HG03558 (cell line): ENCODE data around the gene TMEM244.
"Not testable (repeated sequence)": the region's sequence is repeated elsewhere in the genome, so short reads cannot be mapped to it uniquely, and the experiment has no call there.

Source experiments
- ATAC-seq: cut with Tn5 transposase; IDR thresholded peaks from one replicate; pipeline ENCODE4 v1.9.1; 2021; ENCODE audit warnings: moderate number of reproducible peaks; ENCODE audit not compliant: unreplicated experiment; ENCODE audit errors: extremely low read depth

Gene TMEM244

GRCh38 chr6:129860908-129861665, at the start of gene TMEM244:
Gene TMEM244 (minus strand): TSS chr6:129861315. CDS start chr6:129861188, 127 bp downstream.
- no peak for ATAC-seq

DNA sequence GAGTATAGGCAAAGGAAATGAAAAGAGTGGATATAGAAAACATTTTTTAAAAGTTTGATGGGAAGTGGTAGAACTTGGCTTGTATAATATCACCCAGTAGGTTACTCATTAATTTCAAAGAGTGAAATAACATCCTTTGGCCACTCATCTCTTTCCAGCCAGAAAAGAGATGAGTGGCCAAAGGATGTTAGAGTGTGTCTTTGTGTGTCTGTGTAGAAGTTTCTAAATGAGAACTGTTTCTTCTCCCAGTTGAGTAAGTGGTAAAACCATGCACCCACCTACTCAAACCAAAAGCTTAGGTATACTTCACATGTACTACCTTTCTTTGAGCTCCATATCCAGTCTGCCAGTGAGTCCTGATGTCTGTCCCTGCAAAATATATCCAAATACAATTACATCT, 47.7 kb upstream of the TMEM244 start:
- peak; percentile 68 for ATAC-seq

GRCh38 chr6:129908356-129908755, 47.2 kb upstream of the TMEM244 start:
- ATAC-seq = no peak

DNA sequence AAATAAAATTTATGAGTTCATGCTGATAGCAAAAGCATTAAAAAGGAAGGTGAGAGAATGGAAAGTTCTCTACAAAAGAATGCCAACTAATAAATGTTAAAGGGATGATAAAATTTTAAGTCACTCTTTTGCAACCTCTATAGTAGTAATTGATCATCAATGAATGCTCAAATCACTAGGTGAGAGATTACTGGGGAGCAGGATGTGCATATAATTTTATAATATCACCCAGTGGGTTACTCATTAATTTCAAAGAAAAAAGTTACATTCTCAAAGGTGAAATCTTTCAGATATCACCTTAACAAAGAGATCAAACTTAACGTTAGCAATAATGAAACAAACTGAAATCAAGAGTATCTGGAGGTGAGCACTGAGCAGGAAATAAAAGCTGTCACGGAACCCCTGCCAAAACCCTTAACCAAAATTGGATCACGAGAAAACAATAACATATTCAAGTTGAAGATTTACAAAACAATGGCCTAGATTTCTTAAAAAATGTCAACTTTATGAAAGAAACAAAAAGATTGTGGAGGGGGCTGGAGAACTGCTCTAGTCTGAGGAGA, 45.5 kb upstream of the TMEM244 start:
- no peak for ATAC-seq

DNA sequence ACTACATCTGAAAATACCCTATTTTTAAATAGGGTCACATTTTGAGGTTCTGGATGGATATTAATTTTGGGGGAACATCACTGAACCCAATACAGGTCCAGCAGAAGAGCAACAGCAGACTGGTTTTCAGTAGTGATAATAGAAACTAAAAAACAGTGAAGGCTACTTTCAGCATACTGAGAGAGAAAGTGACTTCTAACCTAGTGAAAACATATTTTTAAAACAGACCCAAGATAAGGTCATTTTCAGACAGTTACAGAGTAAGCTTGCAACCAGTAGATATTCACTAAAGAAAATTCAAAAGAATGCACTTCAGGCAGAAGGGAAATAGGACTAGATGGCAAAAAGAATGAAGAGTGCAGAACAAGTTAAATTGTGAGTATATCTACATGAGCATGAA, 42.0 kb upstream of the TMEM244 start:
- no peak for ATAC-seq

- no peak for ATAC-seq
Measured at GRCh38 chr6:129902681-129903080, 41.6 kb upstream of the TMEM244 start.

DNA sequence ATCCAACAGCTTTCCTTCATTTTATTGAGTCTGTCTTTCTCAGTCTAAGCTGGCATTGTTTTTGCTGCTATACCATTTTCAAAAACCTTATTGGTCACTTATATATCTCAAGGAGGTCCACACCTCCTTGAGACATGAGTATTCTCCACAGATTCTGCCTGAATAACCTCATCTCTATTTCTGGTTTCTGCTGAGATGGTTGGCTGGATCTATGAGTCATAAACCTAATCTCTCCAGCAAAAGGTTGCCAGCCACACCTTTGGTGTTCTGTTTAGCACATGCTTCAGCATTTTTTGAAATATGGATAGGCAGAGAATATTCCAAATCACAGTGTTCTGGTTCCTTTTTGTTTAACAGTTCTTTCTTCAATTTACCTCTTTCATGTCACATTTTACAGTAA, 40.8 kb upstream of the TMEM244 start:
- no peak for ATAC-seq

DNA sequence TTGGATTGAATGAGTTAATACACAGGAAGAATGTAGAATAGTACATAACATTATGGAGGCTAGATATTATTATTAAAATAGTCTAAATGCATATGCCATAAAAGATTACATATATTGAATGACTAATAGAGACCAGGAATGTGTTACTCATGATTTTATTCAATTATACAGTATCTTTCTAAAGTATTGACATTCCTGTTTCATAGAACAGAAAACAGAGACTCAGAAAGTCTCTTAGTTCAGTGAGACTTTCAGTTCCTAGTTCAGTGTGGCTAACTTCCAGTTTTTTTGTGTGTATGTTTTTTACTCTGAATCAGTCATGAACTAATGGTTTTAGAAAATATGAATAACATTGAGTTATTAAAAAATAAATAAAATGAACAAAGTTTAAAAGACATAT, 34.6 kb upstream of the TMEM244 start:
- ATAC-seq = peak; percentile 64

DNA sequence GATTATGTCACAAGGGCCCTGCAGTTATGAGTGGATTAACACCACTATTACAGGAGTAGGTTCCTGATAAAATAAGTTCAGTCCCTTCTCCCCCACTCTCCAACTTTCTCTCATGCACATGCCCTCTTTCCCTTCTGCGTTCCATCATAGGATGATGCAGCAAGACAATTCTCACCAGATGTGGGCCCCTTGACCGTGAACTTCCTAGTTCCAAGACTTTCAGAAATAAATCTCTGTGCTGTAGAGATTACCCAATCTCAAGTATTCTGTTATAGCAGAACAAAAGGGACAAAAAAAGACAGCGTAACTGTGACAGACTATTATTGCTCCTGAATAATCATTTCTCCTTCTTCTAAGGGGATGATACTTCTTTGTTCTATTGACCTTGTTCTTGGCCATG, 33.8 kb upstream of the TMEM244 start:
- ATAC-seq = no peak

DNA sequence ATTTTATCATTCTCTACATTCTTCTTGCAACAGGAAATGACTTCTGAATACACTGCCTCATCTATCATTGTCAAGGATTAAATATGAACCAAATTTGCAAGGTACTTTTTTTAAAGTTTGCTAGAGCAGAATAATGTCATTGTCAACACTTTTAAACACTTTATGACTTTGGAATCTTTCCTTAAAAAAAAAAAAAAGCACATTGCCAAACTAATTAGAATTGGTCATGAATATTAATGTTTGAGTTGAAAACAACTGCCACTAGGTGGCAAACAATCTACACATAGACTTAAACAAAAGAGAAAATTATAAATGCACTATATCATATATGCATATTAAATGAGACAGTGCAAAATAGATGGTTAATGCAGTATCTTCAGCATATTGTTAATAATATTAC, 32.5 kb upstream of the TMEM244 start:
- no peak for ATAC-seq

DNA sequence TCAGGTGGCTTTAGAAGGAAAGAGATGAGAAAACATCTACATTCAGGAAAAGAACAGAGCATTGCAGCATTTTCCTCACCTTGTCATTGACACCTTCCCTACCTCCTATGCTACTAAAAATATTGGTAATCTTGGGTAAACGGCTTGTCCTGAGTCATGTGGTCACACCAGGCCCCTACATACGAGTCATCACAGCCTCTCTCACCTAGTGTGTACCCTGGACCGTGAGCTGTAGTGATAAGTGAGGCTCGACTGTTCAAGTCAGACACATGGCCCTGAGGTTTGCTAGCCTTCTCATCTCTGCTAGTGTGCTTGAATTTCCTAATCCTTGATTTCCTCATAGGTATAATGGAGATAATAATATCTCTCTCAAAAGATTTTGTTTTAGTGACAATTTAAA, 29.6 kb upstream of the TMEM244 start:
- no peak for ATAC-seq

DNA sequence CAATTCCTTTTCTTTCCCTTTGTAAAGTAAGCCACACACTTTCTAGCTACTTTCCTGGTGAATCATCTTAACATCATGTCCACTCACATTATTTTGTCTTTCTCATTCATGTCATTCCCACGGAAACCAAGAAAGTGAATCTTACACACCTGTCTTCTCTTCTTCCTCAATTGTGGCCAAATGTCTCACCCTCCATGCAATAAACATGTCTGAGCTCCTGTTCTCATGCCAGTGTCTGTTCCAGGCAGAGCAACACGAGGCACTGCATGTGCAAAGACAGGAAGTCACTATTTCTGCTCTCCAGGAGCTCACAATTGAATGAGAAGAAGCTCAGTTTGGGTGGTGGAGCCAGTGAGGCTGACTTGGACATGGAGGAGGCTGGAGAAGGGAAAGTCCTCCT, 29.0 kb upstream of the TMEM244 start:
- no peak for ATAC-seq

DNA sequence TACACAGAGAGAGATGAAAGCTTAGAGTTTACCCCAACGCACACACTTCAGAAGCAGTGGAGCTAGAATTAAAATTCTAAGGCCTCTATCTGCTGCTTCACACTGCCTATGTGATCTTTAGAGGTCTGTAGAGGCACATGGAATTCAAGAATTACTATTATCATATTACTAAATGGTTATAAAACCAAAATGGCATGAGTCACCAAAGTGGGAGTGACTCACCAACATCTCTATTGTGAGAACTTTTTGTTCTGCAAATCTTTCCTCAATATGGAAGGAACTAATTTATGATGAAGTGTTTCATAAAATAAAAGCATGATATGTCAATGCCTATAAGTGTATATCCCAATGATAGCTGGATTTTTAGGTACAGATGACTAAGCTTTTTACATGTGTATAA, 28.5 kb upstream of the TMEM244 start:
- ATAC-seq = no peak

DNA sequence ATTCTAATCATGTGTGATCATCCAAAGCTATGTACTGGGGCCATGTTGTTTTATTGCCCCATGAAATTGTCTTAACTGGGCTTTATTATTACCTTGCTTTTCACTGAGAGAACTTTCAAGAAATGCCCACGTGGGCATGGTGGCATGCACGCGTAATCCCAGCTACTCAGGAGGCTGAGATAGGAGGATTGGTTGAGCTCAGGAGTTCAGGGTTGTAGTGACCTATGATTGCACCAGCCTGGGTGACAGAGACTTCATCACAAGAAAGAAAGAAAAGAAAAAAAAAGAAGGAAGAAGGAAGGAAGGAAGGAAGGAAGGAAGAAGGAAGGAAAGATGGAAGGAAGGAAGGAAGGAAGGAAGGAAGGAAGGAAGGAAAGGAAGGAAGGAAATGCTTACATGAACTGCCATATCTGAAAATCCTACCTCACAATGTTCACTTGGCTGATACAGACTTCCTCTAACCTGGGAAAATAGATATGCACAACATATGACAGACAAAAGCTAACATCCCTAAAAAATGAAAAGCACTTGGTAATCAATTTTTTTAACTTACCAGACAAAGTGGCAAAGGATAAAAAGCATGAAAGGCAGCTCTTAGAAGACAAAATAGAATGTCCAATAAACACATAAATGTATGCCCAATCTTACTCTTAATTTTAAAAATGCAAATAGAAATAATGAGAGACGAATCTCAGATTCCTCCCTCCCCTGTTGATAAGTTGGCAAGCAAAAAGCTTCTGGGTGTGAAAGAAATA, 25.5 kb upstream of the TMEM244 start:
- ATAC-seq = no peak

DNA sequence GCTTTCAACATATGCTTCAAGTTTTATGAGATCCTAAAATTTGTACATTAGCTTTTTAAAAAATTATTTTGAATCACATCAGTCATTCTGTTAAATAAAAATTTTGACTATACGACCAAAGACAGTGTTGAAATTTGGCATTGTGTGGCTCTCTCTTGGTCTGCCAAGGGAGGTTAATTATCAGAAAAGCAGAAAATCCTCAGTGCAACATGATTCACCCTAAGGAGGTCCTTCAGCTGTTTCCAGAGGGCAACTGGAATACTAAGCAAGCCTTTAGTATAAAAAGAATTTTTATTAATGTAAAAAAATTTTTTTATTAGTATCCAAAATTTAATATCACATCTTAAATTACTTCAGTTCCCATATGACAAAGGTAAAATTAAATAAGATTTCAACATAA, 23.1 kb upstream of the TMEM244 start:
- no peak for ATAC-seq

GRCh38 chr6:129882510-129883023, 21.5 kb upstream of the TMEM244 start:
- ATAC-seq = peak; percentile 72

- not testable (repeated sequence) for ATAC-seq
Measured at GRCh38 chr6:129877894-129878293, 16.8 kb upstream of the TMEM244 start.

DNA sequence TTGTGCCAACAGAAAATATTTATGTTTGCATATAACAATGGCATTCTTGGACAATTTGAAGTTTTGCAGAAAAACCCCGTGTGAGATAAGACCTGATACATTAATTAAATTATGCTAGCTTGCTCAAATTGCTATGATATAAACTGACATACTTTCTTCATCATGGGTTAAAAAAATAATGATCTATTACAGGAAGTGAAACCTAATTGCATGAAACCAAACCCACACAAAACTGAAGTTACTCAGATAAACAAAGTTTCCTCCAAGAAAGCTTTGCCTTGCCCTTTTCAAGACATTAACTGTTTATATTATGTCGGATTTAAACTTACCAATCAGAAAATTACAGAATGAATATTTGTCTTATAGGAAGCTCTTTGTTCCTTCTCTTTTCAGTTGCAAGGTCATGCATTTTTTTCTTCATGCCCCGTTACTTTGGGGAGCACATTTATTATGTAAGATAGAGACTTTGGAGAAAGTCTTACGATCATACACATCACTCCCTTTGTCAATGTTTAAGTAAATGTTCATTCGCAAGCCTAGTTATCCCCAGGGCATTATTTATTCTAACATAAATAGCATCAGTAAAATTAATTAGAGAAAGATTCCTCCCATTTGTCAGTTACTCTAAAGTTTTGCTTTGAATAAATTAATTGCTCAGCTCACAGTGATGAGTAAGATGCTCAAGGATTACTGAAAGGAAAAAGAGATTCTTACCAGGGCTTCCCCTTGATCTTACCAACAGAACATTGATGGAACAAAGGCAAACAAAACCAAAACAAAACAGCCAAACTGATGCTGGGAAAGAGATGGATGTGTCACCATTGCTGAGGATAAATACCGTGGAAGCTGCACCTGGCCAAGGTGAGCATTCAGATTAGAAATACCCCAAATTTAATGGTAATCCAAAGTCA, 14.8 kb upstream of the TMEM244 start:
- peak; percentile 73 for ATAC-seq

- no peak for ATAC-seq
Measured at GRCh38 chr6:129874837-129875236, 13.7 kb upstream of the TMEM244 start.

GRCh38 chr6:129872586-129872985, 11.5 kb upstream of the TMEM244 start:
- ATAC-seq = no peak
